Glomerular visceral epithelial cell (primary cell): Measurements from ENCODE around the gene CHD2.
A peak's percentile ranks its signal among the peaks of the same experiment; 100 is the strongest.
"Not testable (repeated sequence)": the region's sequence is repeated elsewhere in the genome, so short reads cannot be mapped to it uniquely, and the experiment has no call there.

Experiments used
- DNase-seq: peaks from one replicate; pipeline ENCODE4 v3.0.0-alpha.2; 2016; ENCODE audit errors: extremely low spot score

Gene CHD2

GRCh38 chr15:92899948-92900730 is at the start of gene CHD2:
Gene CHD2, plus strand, starts transcription at chr15:92900324. Its CDS starts 914 bp downstream, at chr15:92901238.
- DNase-seq = peak; percentile 89

GRCh38 chr15:92853222-92853621 is 46.9 kb upstream of the CHD2 start:
- no peak for DNase-seq

- DNase-seq = no peak
Measured at GRCh38 chr15:92861742-92862141, 38.4 kb upstream of the CHD2 start.

GRCh38 chr15:92864127-92864814 is 35.9 kb upstream of the CHD2 start:
- no peak for DNase-seq

DNA sequence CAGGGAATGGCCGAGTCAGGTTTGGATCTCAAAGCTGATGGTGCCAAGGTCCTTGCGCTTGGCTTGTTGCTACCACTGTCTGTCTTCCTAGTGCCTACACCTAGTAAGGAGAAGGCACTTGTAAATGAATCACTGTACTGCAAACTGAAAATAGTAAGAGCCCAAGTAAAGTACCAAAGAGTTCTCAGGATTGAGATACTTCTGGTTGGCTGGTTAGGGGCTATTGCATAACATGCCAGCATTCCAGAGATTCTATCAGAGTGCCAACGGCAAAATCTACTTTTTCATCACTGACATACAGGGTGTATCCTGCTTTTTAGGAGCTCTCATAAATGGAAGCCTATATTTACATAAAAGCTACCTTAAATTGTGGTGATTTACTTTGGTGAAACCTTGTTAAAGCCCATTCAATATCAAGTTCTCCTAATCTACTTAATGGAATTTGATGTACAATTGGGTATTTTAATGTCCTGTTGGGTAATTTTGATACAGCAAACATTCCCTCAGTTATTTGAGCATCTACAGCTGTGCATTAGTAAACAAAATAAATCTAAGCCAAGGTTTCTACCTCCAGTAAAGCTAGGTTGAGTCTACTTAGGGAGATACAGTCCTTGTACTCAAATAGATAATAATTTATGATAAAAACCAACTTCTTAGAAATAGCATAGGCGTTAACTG is 30.7 kb upstream of the CHD2 start:
- peak; percentile 61 for DNase-seq

GRCh38 chr15:92870010-92870591 is 30.0 kb upstream of the CHD2 start:
- peak; percentile 38 for DNase-seq

GRCh38 chr15:92872967-92873366 is 27.2 kb upstream of the CHD2 start:
- DNase-seq = not testable (repeated sequence)

- DNase-seq = no peak
Measured at GRCh38 chr15:92877000-92877399, 23.1 kb upstream of the CHD2 start.

- no peak for DNase-seq
Measured at GRCh38 chr15:92877416-92877815, 22.7 kb upstream of the CHD2 start.

GRCh38 chr15:92878593-92879053 is 21.5 kb upstream of the CHD2 start:
- no peak for DNase-seq

- no peak for DNase-seq
Measured at GRCh38 chr15:92879949-92880725, 20.0 kb upstream of the CHD2 start.

GRCh38 chr15:92880796-92881195 is 19.3 kb upstream of the CHD2 start:
- no peak for DNase-seq

DNA sequence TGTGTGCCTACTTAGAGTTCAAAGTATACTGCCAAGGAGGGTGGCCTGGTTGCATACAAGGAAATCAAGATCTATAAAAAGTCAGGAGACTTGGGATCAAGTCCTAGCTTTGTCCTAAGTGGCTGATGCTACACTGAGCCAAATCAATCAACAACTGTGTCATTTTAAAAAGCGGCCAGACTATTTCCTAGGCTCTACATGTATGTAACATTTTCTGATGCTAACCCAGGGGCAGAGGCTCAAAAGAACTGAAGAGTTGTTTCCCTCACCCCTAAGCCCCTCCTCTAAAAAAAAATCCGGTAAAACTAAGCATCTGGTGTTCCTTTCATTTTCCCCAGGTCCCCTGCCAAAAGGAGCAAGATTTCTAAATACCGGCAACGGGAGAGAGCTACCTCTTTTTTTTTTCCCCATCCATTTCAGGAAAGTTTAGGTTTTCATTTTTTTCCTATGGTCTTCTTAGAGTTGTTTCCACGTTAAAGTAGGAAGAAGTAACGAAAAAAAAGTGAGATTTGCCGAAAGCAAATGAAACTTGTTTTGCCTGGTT is 18.8 kb upstream of the CHD2 start:
- DNase-seq = no peak

GRCh38 chr15:92881802-92882696 is 18.1 kb upstream of the CHD2 start:
- peak; percentile 100 for DNase-seq

- DNase-seq = no peak
Measured at GRCh38 chr15:92882697-92883162, 17.4 kb upstream of the CHD2 start.

DNA sequence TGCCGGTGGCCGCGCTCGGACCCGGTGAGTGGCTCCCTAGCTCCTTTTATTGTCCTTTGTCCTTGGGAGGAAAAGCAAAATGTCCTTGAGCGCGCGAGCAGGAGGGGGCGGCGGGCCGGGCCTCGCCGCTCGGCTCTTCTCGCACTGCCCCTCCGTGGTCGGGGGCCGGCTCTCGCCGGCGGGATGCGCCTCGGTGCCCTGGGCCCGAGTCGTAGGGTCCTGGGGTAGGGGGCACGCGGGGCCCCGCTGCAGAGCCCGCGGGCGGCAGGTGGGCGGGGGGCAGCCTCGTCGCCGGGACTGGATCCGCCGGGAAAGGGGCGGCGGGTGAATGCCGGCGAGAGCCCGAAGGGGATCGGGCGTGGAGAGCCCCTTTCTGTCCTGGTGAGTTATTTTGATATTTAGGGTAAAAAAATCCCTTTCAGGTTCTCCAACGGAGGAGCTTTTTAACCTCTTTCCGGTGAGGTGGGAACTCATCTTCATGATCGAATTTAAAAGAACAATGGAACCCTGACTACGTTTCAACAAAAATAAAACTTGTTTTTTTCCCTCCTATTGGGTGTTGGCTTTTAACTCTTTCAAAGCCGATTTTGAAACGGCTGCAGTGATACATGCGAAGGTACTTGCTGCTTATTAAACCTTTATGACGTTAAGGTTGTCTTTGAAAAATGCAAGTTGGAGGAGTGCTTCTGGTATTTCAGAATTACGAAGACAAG is 16.8 kb upstream of the CHD2 start:
- DNase-seq = peak; percentile 40

- DNase-seq = no peak
Measured at GRCh38 chr15:92883876-92884435, 16.2 kb upstream of the CHD2 start.

- DNase-seq = no peak
Measured at GRCh38 chr15:92884436-92885223, 15.5 kb upstream of the CHD2 start.
